Urothelium cell line (cell line): Measurements from ENCODE around the gene NTSR1.
A peak's percentile ranks its signal among the peaks of the same experiment; 100 is the strongest.
"Not testable (repeated sequence)": the region's sequence is repeated elsewhere in the genome, so short reads cannot be mapped to it uniquely, and the experiment has no call there.

Experiments
- DNase-seq: peaks from one replicate; pipeline ENCODE4 v3.0.0; 2011; ENCODE audit warnings: low spot score, mixed read lengths
- FAIRE-seq: peaks from 2 replicates; lab custom pipeline; 2011; peaks lifted over from hg19 to GRCh38; lab: Jason Lieb, UNC

Gene NTSR1

GRCh38 chr20:62671765-62672164 is 36.9 kb upstream of the NTSR1 start:
- FAIRE-seq, result no peak
- no peak for DNase-seq

- no peak for FAIRE-seq
- no peak for DNase-seq
Observed at GRCh38 chr20:62674370-62674769, 34.3 kb upstream of the NTSR1 start.

- no peak for FAIRE-seq
- no peak for DNase-seq
Observed at GRCh38 chr20:62675156-62675876, 33.3 kb upstream of the NTSR1 start.

GRCh38 chr20:62675877-62676260 is 32.8 kb upstream of the NTSR1 start:
- no peak for DNase-seq
- no peak for FAIRE-seq

GRCh38 chr20:62676976-62677375 is 31.7 kb upstream of the NTSR1 start:
- no peak for FAIRE-seq
- no peak for DNase-seq

- FAIRE-seq (no peak), DNase-seq (no peak)
Observed at GRCh38 chr20:62677678-62678077, 31.0 kb upstream of the NTSR1 start.

- FAIRE-seq, result no peak
- no peak for DNase-seq
Observed at GRCh38 chr20:62678553-62678952, 30.1 kb upstream of the NTSR1 start.

GRCh38 chr20:62679978-62680589 is 28.6 kb upstream of the NTSR1 start:
- no peak for FAIRE-seq

GRCh38 chr20:62682912-62683517 is 25.6 kb upstream of the NTSR1 start:
- DNase-seq (no peak), FAIRE-seq (no peak)

More at GRCh38 chr20:62679978-62680589, 28.6 kb upstream of the NTSR1 start:
- no peak for DNase-seq

GRCh38 chr20:62683660-62684322 is 24.8 kb upstream of the NTSR1 start:
- FAIRE-seq, DNase-seq: not testable (repeated sequence)

GRCh38 chr20:62684981-62685380 is 23.7 kb upstream of the NTSR1 start:
- DNase-seq, result no peak
- peak; percentile 67 for FAIRE-seq

- DNase-seq (no peak), FAIRE-seq (no peak)
Observed at GRCh38 chr20:62685781-62686555, 22.7 kb upstream of the NTSR1 start.

- DNase-seq (no peak), FAIRE-seq (no peak)
Observed at GRCh38 chr20:62686869-62687830, 21.5 kb upstream of the NTSR1 start.

- FAIRE-seq (no peak), DNase-seq (no peak)
Observed at GRCh38 chr20:62688083-62688482, 20.6 kb upstream of the NTSR1 start.

GRCh38 chr20:62688855-62689460 is 19.7 kb upstream of the NTSR1 start:
- FAIRE-seq (peak; percentile 20), DNase-seq (no peak)

- no peak for DNase-seq
- FAIRE-seq, result no peak
Observed at GRCh38 chr20:62689861-62690260, 18.8 kb upstream of the NTSR1 start.

GRCh38 chr20:62690261-62690820 is 18.3 kb upstream of the NTSR1 start:
- FAIRE-seq (no peak), DNase-seq (no peak)

GRCh38 chr20:62691487-62691886 is 17.1 kb upstream of the NTSR1 start:
- DNase-seq, result no peak
- no peak for FAIRE-seq

GRCh38 chr20:62692176-62692575 is 16.5 kb upstream of the NTSR1 start:
- no peak for FAIRE-seq
- no peak for DNase-seq
